ENCODE data around the gene B3GLCT.
A peak's percentile ranks its signal among the peaks of the same experiment; 100 is the strongest.
"Not testable (repeated sequence)": the region's sequence is repeated elsewhere in the genome, so short reads cannot be mapped to it uniquely, and the experiment has no call there.

Gene B3GLCT

DNA sequence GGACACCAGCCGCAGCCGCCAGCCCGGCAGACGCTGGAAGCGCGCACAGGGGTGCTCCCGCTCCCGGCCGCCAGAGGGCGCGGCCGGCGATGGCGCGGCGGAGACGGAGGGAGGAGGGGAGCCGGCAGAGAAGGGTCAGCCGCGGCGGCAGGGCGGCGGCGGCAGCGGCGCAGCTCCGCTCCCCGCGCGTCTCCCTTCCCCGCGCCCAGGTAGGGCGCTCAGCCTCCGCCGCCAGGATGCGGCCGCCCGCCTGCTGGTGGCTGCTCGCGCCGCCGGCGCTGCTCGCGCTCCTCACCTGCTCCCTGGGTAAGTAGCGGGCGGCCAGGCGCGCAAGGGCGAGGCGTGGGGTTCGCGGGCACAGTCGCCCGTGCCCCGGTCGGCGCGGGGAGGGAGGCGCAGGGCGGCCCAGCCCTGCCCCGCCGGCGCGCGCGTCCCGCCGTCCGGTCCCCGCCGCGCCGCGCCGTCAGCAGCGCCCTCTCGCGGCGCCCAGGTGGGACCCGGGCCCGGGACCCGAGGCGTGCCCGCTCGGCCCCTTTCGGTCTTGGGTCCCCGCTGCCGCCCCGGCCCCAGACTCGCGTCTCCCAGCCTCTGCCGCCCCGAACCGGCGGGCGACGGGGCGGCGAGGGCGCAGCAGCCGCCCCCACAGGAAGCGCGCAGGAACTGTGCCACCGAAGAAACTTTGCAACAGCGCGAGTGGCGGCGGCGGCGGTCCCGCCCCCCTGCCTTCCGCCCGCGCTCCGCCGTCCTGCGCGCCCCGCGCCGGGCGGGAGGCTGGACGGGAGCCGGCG, at the start of gene B3GLCT:
B3GLCT (plus strand) TSS at position 127 of the 788 bp plus-strand sequence; CDS start at position 237, 110 bp downstream.
- peak; percentile 80 for DNase-seq

DNA sequence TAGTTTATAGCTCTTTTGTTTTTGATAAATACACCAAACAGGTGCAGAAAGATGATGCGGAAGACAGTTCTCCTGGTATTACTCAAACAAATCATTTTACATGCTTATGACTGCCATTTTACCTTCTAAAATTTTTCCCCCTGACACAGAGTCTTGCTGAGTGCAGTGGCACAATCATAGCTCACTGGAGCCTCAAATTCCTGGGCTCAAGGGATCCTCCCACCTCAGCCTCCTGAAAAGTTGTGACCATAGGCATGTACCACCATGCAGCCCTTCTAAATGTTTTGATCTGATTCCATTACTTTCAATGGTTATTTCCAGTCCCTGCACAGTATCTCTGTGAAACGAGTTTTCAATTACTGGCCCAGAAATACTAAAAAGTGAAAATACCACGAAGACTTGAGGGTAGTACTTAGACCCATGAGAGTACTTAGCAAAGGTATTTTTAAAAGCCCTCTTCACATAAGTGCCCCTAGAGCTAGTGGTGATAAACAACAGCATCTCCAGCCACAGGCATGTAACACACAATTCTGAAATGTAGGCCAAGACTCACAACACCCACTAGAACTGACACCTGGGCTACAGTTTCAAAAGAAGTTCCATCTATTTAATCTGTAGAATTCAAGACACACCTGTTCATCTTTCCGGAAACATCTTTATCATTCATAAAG, 49.3 kb upstream of the B3GLCT start:
- DNase-seq = no peak

GRCh38 chr13:31151837-31152236, 47.9 kb upstream of the B3GLCT start:
- no peak for DNase-seq

- DNase-seq = no peak
These were observed 44.8 kb upstream of the B3GLCT start for GRCh38 chr13:31154939-31155338.

DNA sequence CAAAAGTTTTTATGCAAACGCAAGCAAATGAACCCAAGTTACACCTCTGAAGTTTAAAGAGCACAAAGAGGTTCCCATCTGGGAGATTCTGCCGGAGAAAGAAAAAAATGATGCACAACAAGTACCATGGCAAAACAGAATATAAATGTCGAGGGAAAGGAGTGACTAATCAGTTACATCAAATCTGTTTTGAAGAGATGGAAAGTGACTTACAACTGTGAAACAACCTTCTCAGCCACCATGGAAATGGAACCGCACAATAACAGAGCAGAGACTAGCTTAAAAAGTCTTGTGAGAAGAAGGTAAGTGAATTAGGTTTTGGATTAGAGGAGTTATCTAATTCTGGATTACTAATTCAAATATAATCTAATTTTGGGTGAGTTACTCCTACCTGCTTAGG, 40.5 kb upstream of the B3GLCT start:
- no peak for DNase-seq

- peak; percentile 70 for DNase-seq
These were observed 38.8 kb upstream of the B3GLCT start for GRCh38 chr13:31160857-31161556.

DNA sequence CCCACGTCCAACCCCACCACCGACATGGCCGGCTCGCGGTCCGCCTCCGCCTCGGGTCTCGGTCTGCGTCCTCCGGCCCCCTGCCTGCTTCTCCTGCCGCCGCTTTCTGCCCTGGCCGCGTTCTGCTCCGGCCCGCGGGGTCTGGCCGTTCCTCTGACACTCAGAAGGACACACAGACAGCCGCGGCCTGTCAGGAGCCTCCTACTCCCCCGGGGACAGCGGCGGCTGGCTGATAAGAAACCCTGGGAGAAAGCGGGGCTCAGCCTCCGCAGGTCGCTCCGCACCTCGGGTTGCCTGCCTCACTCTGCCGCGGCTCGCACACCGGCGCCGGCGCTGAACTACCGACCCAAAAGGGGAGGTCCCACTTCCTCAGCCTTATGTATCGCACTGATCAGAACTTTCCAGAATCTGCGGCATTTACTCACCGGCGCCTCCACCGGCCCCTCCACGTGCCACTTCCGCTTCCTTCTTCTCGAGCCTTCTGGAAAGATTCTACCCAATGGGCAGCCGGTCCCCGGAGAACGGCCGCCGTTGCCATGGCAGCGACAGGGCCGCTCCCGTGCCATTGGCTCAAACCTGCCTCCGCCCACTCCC, 38.1 kb upstream of the B3GLCT start, which contains the start of gene HSPH1:
HSPH1 (minus strand) TSS at position 348 of the 594 bp plus-strand sequence; CDS start at position 26, 322 bp downstream.
- peak; percentile 99 for DNase-seq

GRCh38 chr13:31162151-31163008, 37.4 kb upstream of the B3GLCT start:
- DNase-seq = peak; percentile 94

DNA sequence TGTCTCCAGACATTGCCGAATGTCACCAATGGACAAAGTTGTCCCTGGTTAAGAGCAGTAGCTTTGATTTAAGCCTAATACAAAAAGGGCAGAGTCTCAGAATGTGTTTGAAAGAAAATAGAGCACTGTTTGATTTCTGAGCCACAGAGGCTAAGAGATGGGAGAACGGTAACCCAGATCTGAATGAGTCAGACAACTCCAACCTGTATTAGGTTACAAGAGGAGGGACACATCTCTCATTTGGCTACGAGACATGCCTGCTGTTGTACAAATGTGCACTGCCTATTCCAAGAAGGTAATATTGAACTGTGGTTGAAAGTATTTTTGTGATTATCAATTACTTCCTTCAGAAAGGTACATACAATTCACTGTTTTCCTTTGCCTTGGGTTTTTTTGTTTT, 33.2 kb upstream of the B3GLCT start:
- no peak for DNase-seq

GRCh38 chr13:31167490-31167889, 32.3 kb upstream of the B3GLCT start:
- DNase-seq = no peak

DNA sequence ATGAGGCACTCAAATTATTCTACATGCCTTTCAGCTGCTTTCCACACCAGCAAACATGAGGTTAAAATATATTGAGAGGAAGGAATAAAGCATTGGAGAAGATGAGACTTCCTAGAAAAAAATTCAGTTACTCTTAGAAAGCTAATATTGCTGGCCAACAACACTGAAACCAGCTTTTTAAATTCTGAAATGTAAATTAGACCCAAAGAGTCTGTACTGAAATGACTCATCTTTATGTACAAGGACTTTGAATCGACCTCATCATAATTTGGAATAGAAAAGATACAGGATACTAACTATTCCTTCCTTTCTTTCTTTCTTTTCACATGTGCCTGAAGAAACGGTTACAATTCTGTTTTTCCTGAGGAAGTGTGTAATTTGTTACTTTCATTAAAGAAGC, 31.6 kb upstream of the B3GLCT start:
- no peak for DNase-seq

- DNase-seq = no peak
These were observed 31.0 kb upstream of the B3GLCT start for GRCh38 chr13:31168736-31169135.

- no peak for DNase-seq
These were observed 27.8 kb upstream of the B3GLCT start for GRCh38 chr13:31172001-31172400.

DNA sequence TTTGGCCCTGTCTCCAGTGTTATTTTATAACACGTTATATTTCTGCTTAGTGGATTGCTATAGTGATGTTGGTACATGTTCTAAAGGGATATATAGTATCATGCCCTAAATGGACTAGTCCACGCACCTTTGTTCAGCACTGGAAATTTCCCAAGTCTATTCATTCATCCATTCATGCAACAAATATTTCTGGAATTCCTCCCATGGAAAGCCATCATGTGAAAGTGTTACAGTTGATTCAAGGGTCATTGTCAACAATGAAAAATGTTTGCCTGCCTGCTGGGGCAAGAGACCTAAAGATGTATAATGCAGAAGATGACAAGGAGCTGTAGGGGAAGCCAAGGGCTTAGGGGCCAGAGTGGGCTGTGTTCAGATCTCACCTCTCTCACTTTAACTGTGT, 27.2 kb upstream of the B3GLCT start:
- no peak for DNase-seq

DNA sequence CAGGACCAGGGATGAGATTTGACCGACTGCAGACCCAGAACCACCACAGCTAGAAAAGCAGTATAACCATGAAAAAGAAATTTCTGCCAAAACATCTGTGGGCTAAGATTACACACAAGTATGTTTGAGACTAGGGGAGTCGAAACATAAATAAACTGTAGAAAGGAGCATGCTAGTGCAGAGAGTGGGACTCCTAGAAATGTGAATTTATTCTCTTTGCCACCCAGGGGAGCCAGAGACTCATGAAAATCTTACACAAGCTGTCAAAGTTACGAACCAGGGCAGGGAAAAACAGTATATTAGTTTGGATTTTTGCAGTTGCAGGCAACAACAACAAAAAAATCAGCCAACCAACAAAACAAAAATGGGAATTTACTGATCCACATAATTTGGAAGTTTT, 25.8 kb upstream of the B3GLCT start:
- no peak for DNase-seq

DNA sequence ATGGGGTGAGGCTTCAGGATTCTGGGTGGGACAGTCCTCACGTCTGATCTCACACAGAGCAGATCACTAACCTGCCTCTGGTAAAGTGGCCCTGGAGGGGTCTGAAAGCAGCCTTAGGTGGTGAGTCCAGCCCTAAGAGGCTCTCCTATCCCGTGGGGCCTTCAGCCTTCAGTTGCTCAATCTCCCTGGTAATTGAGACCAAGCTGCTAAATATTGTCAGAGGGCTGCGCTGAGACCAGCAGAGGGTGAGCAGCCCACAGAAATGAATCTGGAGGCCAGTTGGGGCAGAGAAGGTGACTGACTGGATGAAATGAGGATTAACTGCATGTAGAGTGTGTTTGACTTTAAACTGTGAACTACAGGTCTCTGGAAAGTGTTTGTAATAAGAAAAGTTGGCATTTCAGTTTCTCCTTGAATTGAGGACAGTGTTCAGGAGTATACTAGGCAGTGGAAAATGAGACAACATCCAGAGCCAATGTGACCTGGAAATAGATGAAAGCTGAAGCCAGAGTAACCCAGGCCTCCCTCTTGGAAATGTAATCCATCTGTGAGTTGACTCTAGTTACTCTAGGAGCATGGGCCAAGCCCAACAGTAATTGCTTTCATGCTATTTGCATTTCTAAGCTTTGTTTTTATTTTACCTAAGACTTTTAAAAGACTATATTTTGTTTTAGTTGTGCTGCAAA, 23.8 kb upstream of the B3GLCT start:
- no peak for DNase-seq

GRCh38 chr13:31177813-31178495, 21.8 kb upstream of the B3GLCT start:
- DNase-seq = not testable (repeated sequence)

DNA sequence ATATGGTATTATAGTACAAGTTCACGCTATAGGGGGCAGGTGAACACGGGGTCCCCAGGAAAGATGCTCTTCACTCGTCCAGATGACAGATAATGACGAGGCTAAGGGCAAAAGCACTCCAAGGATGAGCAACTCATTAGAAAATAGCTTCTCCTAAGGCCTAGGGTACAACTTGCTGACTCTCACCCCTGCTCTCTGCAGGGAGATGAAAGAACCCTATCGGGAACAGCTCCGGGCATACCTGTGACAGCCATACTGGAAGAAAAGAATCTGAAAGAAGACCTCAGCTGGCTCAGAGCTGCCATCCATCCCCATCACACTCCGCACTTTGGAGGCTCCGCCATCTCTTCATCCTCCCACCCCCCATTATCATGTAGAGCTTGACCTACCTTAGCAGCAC, 20.5 kb upstream of the B3GLCT start:
- no peak for DNase-seq

DNA sequence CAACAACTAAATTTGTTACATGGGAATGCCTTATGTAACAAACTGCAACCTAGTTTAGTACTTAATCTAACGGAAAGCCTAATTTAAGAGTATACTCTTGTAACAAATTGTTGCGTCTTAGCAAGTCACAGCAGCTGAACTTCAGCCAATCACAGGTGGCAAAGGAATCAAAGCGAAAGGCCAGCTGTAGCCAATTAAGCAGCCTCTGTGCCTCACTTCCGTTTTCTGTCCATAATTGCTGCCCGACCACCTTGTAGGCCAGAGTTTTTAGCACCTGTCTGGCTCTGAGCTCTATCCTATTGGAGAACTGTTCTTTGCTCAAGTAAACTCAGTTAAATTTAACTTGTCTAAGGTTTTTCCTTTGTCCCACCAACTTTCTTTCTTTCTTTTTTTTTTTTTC, 20.0 kb upstream of the B3GLCT start:
- no peak for DNase-seq

DNA sequence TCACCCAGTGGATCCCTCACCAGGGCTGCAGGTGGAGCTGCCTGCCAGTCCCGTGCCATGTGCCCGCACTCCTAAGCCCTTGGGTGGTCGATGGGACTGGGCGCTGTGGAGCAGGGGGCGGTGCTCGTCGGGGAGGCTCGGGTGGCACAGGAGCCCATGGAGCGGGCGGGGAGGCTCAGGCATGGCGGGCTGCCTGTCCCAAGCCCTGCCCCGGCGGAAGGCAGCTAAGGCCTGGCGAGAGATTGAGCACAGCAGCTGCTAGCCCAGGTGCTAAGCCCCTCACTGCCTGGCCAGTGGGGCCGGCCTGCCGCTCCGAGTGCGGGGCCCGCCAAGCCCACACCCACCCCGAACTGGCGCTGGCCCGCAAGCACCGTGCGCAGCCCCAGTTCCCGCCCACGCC, 16.8 kb upstream of the B3GLCT start:
- DNase-seq = no peak

GRCh38 chr13:31184451-31184850, 15.3 kb upstream of the B3GLCT start:
- no peak for DNase-seq

Data from activated naive CD4-positive, alpha-beta T cell treated with anti-CD3 and anti-CD28 coated beads, Interleukin-2, amount 50 U/mL, for 16 hours (primary cell).